Vagina (tissue), 2 donors: ENCODE data around the gene FLRT3. TPM values are rescaled to one million over a fixed set of nuclear protein-coding genes. Genes with fewer than 3 reads are reported as not detected.

Experiments
- DNase-seq, 2 donors: peaks; one replicate each; pipeline ENCODE4 v3.0.0-alpha.2; 2017; ENCODE audit errors: extremely low spot score in 2 of 2
- H3K27ac ChIP-seq: fragments of 200-600 bp; sonication (generic); one replicate; pipeline ENCODE4 v1.5.1; 2019
- H3K27me3 ChIP-seq: fragments of 200-600 bp; sonication (generic); one replicate; pipeline ENCODE4 v1.5.1; 2019
- H3K36me3 ChIP-seq, 2 donors: fragments of 200-600 bp; sonication (generic); one replicate each; pipeline ENCODE4 v1.5.1; 2017 to 2019
- H3K4me1 ChIP-seq: fragments of 200-600 bp; sonication (generic); one replicate; pipeline ENCODE4 v1.5.1; 2019
- H3K4me3 ChIP-seq, 2 donors: fragments of 200-600 bp; sonication (generic); 1 replicate in 1 of 2; 2 replicates in 1 of 2; pipeline ENCODE4 v1.5.1; 2016 to 2019
- H3K9me3 ChIP-seq: fragments of 200-600 bp; sonication (generic); one replicate; pipeline ENCODE4 v1.5.1; 2019
- CTCF ChIP-seq, 3 experiments: fragments of 450-650 bp in 2 of 3; fragments of 200-600 bp in 1 of 3; sonication (generic) in 1 of 3; IDR thresholded peaks; one replicate each; pipeline ENCODE4 v1.5.1; 2017 to 2019; ENCODE audit warnings: antibody characterized with exemption in 3 of 3, mild to moderate bottlenecking in 2 of 3, moderate library complexity in 2 of 3
- POLR2A ChIP-seq, 2 donors: fragments of 450-650 bp; IDR thresholded peaks; one replicate each; pipeline ENCODE4 v1.6.1; 2017; ENCODE audit warnings: antibody characterized with exemption in 2 of 2, mild to moderate bottlenecking in 2 of 2, moderate library complexity in 2 of 2
- POLR2AphosphoS5 ChIP-seq, 2 donors: sonication (generic); formaldehyde crosslinking; IDR thresholded peaks; one replicate each; pipeline ENCODE4 v1.9.0; 2017; ENCODE audit warnings: antibody characterized with exemption in 2 of 2, mild to moderate bottlenecking in 2 of 2, low read depth in 1 of 2; ENCODE audit not compliant: insufficient read depth in 1 of 2
- intact Hi-C: fragments of 100-400 bp; cut with DNase I; formaldehyde crosslinking; loops from one replicate; pipeline ENCODE4 v1.15.1; 2023
- total RNA-seq: library from RNA; depleted of rRNA; stranded (reverse); fragments of >200 nt; gene quantifications from one replicate; pipeline ENCODE4 v1.2.3, GENCODE V29; 2016

FLRT3 gene
- total RNA-seq, 1 donor from 2014 or later, result 4.7 TPM

- Histone ChIP-seq H3K4me1 (no peaks in the 10 kb centered on the region), H3K4me3 (no peak overlapping the region), H3K9me3 (no peaks in the 10 kb centered on the region), H3K27me3 (no peaks in the 10 kb centered on the region), H3K36me3 (no peaks in the 10 kb centered on the region), H3K27ac (no peak overlapping the region)
- intact Hi-C loops, result no loop called here
- DNase-seq, result no peak
- TF ChIP-seq CTCF (IDR thresholded peaks at IDR 0.05) (no peak), POLR2AphosphoS5 (IDR thresholded peaks at IDR 0.05; ENCODE audit: insufficient read depth in 1 of 2, low read depth in 1 of 2) (no peak), POLR2A (IDR thresholded peaks at IDR 0.05) (no peak)
Observed at GRCh38 chr20:14360416-14360815, 23.0 kb upstream of the FLRT3 start.

GRCh38 chr20:14355791-14356190 lies 18.4 kb upstream of the FLRT3 start:
- H3K4me3 ChIP-seq, result no peak overlapping the region
- no peak for TF ChIP-seq POLR2AphosphoS5 (IDR thresholded peaks at IDR 0.05; ENCODE audit: insufficient read depth in 1 of 2, low read depth in 1 of 2)
- no peak for TF ChIP-seq CTCF (IDR thresholded peaks at IDR 0.05)
- TF ChIP-seq POLR2A (IDR thresholded peaks at IDR 0.05), result no peak
- H3K9me3 ChIP-seq, result no peaks in the 10 kb centered on the region
- H3K27ac ChIP-seq, result no peak overlapping the region
- intact Hi-C loops, result no loop called here
- H3K4me1 ChIP-seq, result no peaks in the 10 kb centered on the region
- no peaks in the 10 kb centered on the region for H3K27me3 ChIP-seq
- H3K36me3 ChIP-seq, result no peaks in the 10 kb centered on the region
- DNase-seq, result no peak

DNA sequence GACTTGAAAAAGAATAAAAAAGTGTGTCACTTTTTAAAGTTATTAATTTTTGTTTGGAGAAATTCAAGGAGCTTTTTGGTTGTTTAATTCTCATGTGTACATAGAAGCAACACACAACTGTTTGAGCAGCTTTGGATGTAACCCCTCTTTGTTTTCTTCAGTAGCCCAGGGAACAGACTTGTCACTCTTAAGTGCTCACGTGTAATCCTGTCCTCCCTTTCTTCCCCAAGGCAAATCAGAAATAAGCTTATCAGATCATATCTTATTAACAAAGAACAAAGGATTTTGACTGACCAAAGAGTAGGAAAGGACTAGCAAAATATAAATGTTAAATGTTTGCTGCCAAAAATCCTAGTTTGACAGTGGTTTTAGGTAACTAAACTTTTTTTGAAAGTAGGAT lies 7.3 kb upstream of the FLRT3 start:
- TF ChIP-seq POLR2AphosphoS5 (IDR thresholded peaks at IDR 0.05; ENCODE audit: insufficient read depth in 1 of 2, low read depth in 1 of 2) (no peak), POLR2A (IDR thresholded peaks at IDR 0.05) (no peak), CTCF (IDR thresholded peaks at IDR 0.05) (no peak)
- no peak for DNase-seq
- H3K27ac ChIP-seq, result no peak overlapping the region
- no peaks in the 10 kb centered on the region for H3K36me3 ChIP-seq
- no peaks in the 10 kb centered on the region for H3K9me3 ChIP-seq
- H3K4me3 ChIP-seq, result no peak overlapping the region
- no peaks in the 10 kb centered on the region for H3K4me1 ChIP-seq
- no peaks in the 10 kb centered on the region for H3K27me3 ChIP-seq
- intact Hi-C loops, result no loop called here

DNA sequence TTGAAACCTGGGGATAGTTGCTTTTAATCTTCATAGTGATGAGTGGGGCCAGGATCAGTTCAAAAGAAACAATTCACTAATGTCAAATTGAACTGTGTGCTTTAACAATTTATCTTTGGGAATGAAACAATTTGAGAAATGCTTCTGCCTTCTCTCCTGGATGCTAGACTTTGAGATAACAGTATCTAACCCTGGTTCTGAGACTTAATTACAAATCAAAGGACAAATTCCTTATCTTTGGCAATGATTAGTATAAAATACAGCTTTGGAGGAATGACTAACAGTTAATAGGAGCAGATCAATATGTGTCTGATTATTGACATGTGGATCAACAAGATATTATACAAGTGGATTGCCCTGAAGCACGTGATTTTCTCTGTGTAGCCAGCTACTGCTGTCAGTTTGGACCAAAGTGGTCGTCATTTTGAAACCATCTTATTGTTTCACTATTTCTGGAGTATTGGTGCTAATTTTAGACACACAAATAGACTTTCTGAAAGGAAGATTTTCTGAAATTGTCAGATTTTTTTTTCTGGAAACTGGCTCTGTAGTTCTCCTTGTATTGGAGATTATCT lies 6.2 kb upstream of the FLRT3 start:
- TF ChIP-seq CTCF (IDR thresholded peaks at IDR 0.05) (no peak), POLR2AphosphoS5 (IDR thresholded peaks at IDR 0.05; ENCODE audit: insufficient read depth in 1 of 2, low read depth in 1 of 2) (no peak), POLR2A (IDR thresholded peaks at IDR 0.05) (no peak)
- intact Hi-C loops, result no loop called here
- Histone ChIP-seq H3K27me3 (no peaks in the 10 kb centered on the region), H3K9me3 (no peaks in the 10 kb centered on the region), H3K4me3 (no peak overlapping the region), H3K36me3 (no peaks in the 10 kb centered on the region), H3K4me1 (no peaks in the 10 kb centered on the region), H3K27ac (no peak overlapping the region)
- DNase-seq, result no peak

- Histone ChIP-seq H3K4me1 (no peaks in the 10 kb centered on the region), H3K9me3 (no peaks in the 10 kb centered on the region), H3K27me3 (no peaks in the 10 kb centered on the region), H3K4me3 (no peak overlapping the region), H3K36me3 (no peaks in the 10 kb centered on the region), H3K27ac (no peak overlapping the region)
- TF ChIP-seq POLR2A (IDR thresholded peaks at IDR 0.05) (no peak), POLR2AphosphoS5 (IDR thresholded peaks at IDR 0.05; ENCODE audit: insufficient read depth in 1 of 2, low read depth in 1 of 2) (no peak), CTCF (IDR thresholded peaks at IDR 0.05) (no peak)
- intact Hi-C loops, result no loop called here
- DNase-seq, result no peak
Observed at GRCh38 chr20:14342918-14343317, 5.5 kb upstream of the FLRT3 start.
